Measurements from ENCODE around the gene VAV2. TPM values are rescaled to one million over a fixed set of nuclear protein-coding genes. Genes with fewer than 3 reads are reported as not detected.

The VAV2 gene
- total RNA-seq, 1 donor, result 13.4 TPM

- DNase-seq (ENCODE audit: low read depth), result no peak
- H3K4me3 ChIP-seq (ENCODE audit: low read depth, low read length), result no peak overlapping the region
- TF ChIP-seq CTCF (IDR thresholded peaks at IDR 0.05; ENCODE audit: insufficient read depth, low read depth, low read length), result no peak
Observed at GRCh38 chr9:133979921-133980863, 11.9 kb downstream of the VAV2 start.

GRCh38 chr9:133979273-133979920 lies 12.7 kb downstream of the VAV2 start:
- peak; percentile 56 for DNase-seq (ENCODE audit: low read depth)
- no peak overlapping the region for H3K4me3 ChIP-seq (ENCODE audit: low read depth, low read length)
- TF ChIP-seq CTCF (IDR thresholded peaks at IDR 0.05; ENCODE audit: insufficient read depth, low read depth, low read length), result no peak

GRCh38 chr9:133978899-133979272 lies 13.2 kb downstream of the VAV2 start:
- DNase-seq (ENCODE audit: low read depth), result no peak
- TF ChIP-seq CTCF (IDR thresholded peaks at IDR 0.05; ENCODE audit: insufficient read depth, low read depth, low read length), result no peak
- no peak overlapping the region for H3K4me3 ChIP-seq (ENCODE audit: low read depth, low read length)

GRCh38 chr9:133978226-133978898 lies 13.8 kb downstream of the VAV2 start:
- H3K4me3 ChIP-seq (ENCODE audit: low read depth, low read length), result no peak overlapping the region
- TF ChIP-seq CTCF (IDR thresholded peaks at IDR 0.05; ENCODE audit: insufficient read depth, low read depth, low read length), result no peak
- no peak for DNase-seq (ENCODE audit: low read depth)

- no peak for DNase-seq (ENCODE audit: low read depth)
- TF ChIP-seq CTCF (IDR thresholded peaks at IDR 0.05; ENCODE audit: insufficient read depth, low read depth, low read length), result no peak
Observed at GRCh38 chr9:133977421-133978201, 14.5 kb downstream of the VAV2 start.

GRCh38 chr9:133976887-133977286 lies 15.2 kb downstream of the VAV2 start:
- no peak for TF ChIP-seq CTCF (IDR thresholded peaks at IDR 0.05; ENCODE audit: insufficient read depth, low read depth, low read length)
- no peak overlapping the region for H3K4me3 ChIP-seq (ENCODE audit: low read depth, low read length)
- DNase-seq (ENCODE audit: low read depth), result no peak

More at GRCh38 chr9:133977421-133978201, 14.5 kb downstream of the VAV2 start:
- H3K4me3 ChIP-seq (ENCODE audit: low read depth, low read length), result no peak overlapping the region

Data from fibroblast of villous mesenchyme (primary cell).